ENCODE results near the gene PABPC1L2A.
"Not testable (repeated sequence)": the region's sequence is repeated elsewhere in the genome, so short reads cannot be mapped to it uniquely, and the experiment has no call there.

PABPC1L2A gene

GRCh38 chrX:73068467-73069364, 10.6 kb downstream of the PABPC1L2A start:
- TF ChIP-seq CTCF (IDR thresholded peaks at IDR 0.05; ENCODE audit: borderline replicate concordance, control extremely low read depth, extremely low read depth, insufficient read depth, missing control alignments), result no peak
- no peak for DNase-seq (ENCODE audit: low spot score)
- in situ Hi-C loops (cut with MboI; ENCODE audit: low sequenced_read_pairs, unreplicated experiment), result no loop called here

- in situ Hi-C loops (cut with MboI; ENCODE audit: low sequenced_read_pairs, unreplicated experiment); DNase-seq (ENCODE audit: low spot score): not testable (repeated sequence)
Observed at GRCh38 chrX:73067761-73068466, 11.4 kb downstream of the PABPC1L2A start.

- TF ChIP-seq CTCF (IDR thresholded peaks at IDR 0.05; ENCODE audit: borderline replicate concordance, control extremely low read depth, extremely low read depth, insufficient read depth, missing control alignments), result no peak
- in situ Hi-C loops (cut with MboI; ENCODE audit: low sequenced_read_pairs, unreplicated experiment), result no loop called here
- DNase-seq (ENCODE audit: low spot score), result no peak
Observed at GRCh38 chrX:73028876-73029275, 50.4 kb downstream of the PABPC1L2A start.

All from GM13976 (cell line).